Memory B cell (primary cell): Measurements from ENCODE around the gene PSMG1.

Experiments
- ATAC-seq: fragments of 150-1000 bp; cut with Tn5 transposase; 2 replicates; pipeline ENCODE4 v1.10.0; 2021; ENCODE audit warnings: low read depth, mild to moderate bottlenecking, moderate library complexity
- DNase-seq, 2 donors: peaks; one replicate each; pipeline ENCODE4 v3.0.0; 2022; ENCODE audit warnings: low spot score in 2 of 2
- H3K27ac Mint-ChIP-seq: one replicate; pipeline ENCODE4 v1.8.0; 2022; ENCODE audit warnings: mild to moderate bottlenecking, moderate library complexity, mixed read lengths
- H3K27me3 Mint-ChIP-seq: one replicate; pipeline ENCODE4 v1.8.0; 2022; ENCODE audit warnings: mixed read lengths
- H3K36me3 Mint-ChIP-seq: one replicate; pipeline ENCODE4 v1.8.0; 2022; ENCODE audit warnings: mild to moderate bottlenecking, mixed read lengths
- H3K4me1 Mint-ChIP-seq: one replicate; pipeline ENCODE4 v1.8.0; 2022; ENCODE audit warnings: mixed read lengths
- H3K4me3 Mint-ChIP-seq: one replicate; pipeline ENCODE4 v1.8.0; 2022; ENCODE audit warnings: mild to moderate bottlenecking, moderate library complexity, mixed read lengths
- H3K9me3 Mint-ChIP-seq: one replicate; pipeline ENCODE4 v1.8.0; 2022; ENCODE audit warnings: mixed read lengths

PSMG1 gene

GRCh38 chr21:39204134-39204533, 20.9 kb upstream of the PSMG1 start:
- peaks cover 24% of the 10 kb centered on the region for H3K36me3 Mint-ChIP-seq
- no peak for ATAC-seq
- no peak for DNase-seq
- H3K4me3 Mint-ChIP-seq, result no peak overlapping the region
- no peaks in the 10 kb centered on the region for H3K4me1 Mint-ChIP-seq
- no peak overlapping the region for H3K27ac Mint-ChIP-seq
- H3K27me3 Mint-ChIP-seq, result no peaks in the 10 kb centered on the region
- no peaks in the 10 kb centered on the region for H3K9me3 Mint-ChIP-seq

GRCh38 chr21:39198800-39199199, 15.5 kb upstream of the PSMG1 start:
- H3K4me1 Mint-ChIP-seq, result peaks cover 11% of the 10 kb centered on the region
- ATAC-seq, result no peak
- H3K9me3 Mint-ChIP-seq, result no peaks in the 10 kb centered on the region
- H3K4me3 Mint-ChIP-seq, result no peak overlapping the region
- no peak for DNase-seq
- H3K36me3 Mint-ChIP-seq, result peaks cover 40% of the 10 kb centered on the region
- no peaks in the 10 kb centered on the region for H3K27me3 Mint-ChIP-seq
- H3K27ac Mint-ChIP-seq, result no peak overlapping the region

GRCh38 chr21:39197448-39198233, 14.4 kb upstream of the PSMG1 start:
- DNase-seq (no peak), ATAC-seq (no peak)
- H3K27me3 Mint-ChIP-seq, result no peaks in the 10 kb centered on the region
- H3K27ac Mint-ChIP-seq, result peak overlapping the region; percentile 28
- peaks cover 11% of the 10 kb centered on the region for H3K4me1 Mint-ChIP-seq
- no peaks in the 10 kb centered on the region for H3K9me3 Mint-ChIP-seq
- no peak overlapping the region for H3K4me3 Mint-ChIP-seq
- peaks cover 37% of the 10 kb centered on the region for H3K36me3 Mint-ChIP-seq

- no peak for ATAC-seq
- H3K27ac Mint-ChIP-seq, result peak overlapping the region; percentile 28
- H3K36me3 Mint-ChIP-seq, result peaks cover 34% of the 10 kb centered on the region
- no peaks in the 10 kb centered on the region for H3K9me3 Mint-ChIP-seq
- H3K27me3 Mint-ChIP-seq, result no peaks in the 10 kb centered on the region
- no peak overlapping the region for H3K4me3 Mint-ChIP-seq
- peaks cover 11% of the 10 kb centered on the region for H3K4me1 Mint-ChIP-seq
- no peak for DNase-seq
Measured at GRCh38 chr21:39196838-39197237, 13.6 kb upstream of the PSMG1 start.

- DNase-seq (no peak), ATAC-seq (no peak)
- H3K9me3 Mint-ChIP-seq, result no peaks in the 10 kb centered on the region
- H3K36me3 Mint-ChIP-seq, result peaks cover 31% of the 10 kb centered on the region
- H3K4me1 Mint-ChIP-seq, result peaks cover 11% of the 10 kb centered on the region
- no peaks in the 10 kb centered on the region for H3K27me3 Mint-ChIP-seq
- no peak overlapping the region for H3K27ac Mint-ChIP-seq
- H3K4me3 Mint-ChIP-seq, result no peak overlapping the region
Measured at GRCh38 chr21:39196310-39196709, 13.1 kb upstream of the PSMG1 start.

- no peaks in the 10 kb centered on the region for H3K27me3 Mint-ChIP-seq
- DNase-seq (no peak), ATAC-seq (no peak)
- peaks cover 15% of the 10 kb centered on the region for H3K4me1 Mint-ChIP-seq
- no peaks in the 10 kb centered on the region for H3K9me3 Mint-ChIP-seq
- no peak overlapping the region for H3K4me3 Mint-ChIP-seq
- no peak overlapping the region for H3K27ac Mint-ChIP-seq
- peaks cover 20% of the 10 kb centered on the region for H3K36me3 Mint-ChIP-seq
Measured at GRCh38 chr21:39193380-39193779, 10.1 kb upstream of the PSMG1 start.

GRCh38 chr21:39189857-39190604, 6.8 kb upstream of the PSMG1 start:
- H3K4me1 Mint-ChIP-seq, result peaks cover 8% of the 10 kb centered on the region
- H3K4me3 Mint-ChIP-seq, result no peak overlapping the region
- ATAC-seq (no peak), DNase-seq (no peak)
- peaks cover 2% of the 10 kb centered on the region for H3K36me3 Mint-ChIP-seq
- no peaks in the 10 kb centered on the region for H3K27me3 Mint-ChIP-seq
- H3K27ac Mint-ChIP-seq, result no peak overlapping the region
- H3K9me3 Mint-ChIP-seq, result no peaks in the 10 kb centered on the region

GRCh38 chr21:39188521-39189139, 5.4 kb upstream of the PSMG1 start:
- Mint-ChIP-seq H3K9me3 (no peaks in the 10 kb centered on the region), H3K36me3 (no peaks in the 10 kb centered on the region), H3K27ac (peak overlapping the region; percentile 86), H3K27me3 (no peaks in the 10 kb centered on the region), H3K4me1 (peaks cover 17% of the 10 kb centered on the region), H3K4me3 (no peak overlapping the region)
- ATAC-seq, result no peak
- no peak for DNase-seq

- peak overlapping the region; percentile 59 for H3K27ac Mint-ChIP-seq
- H3K4me1 Mint-ChIP-seq, result peaks cover 23% of the 10 kb centered on the region
- H3K27me3 Mint-ChIP-seq, result no peaks in the 10 kb centered on the region
- no peak overlapping the region for H3K4me3 Mint-ChIP-seq
- ATAC-seq (no peak), DNase-seq (no peak)
- H3K9me3 Mint-ChIP-seq, result no peaks in the 10 kb centered on the region
- H3K36me3 Mint-ChIP-seq, result no peaks in the 10 kb centered on the region
Measured at GRCh38 chr21:39187141-39187540, 3.9 kb upstream of the PSMG1 start.

GRCh38 chr21:39186676-39187075, 3.4 kb upstream of the PSMG1 start:
- H3K4me1 Mint-ChIP-seq, result peaks cover 26% of the 10 kb centered on the region
- no peak overlapping the region for H3K4me3 Mint-ChIP-seq
- peak overlapping the region; percentile 59 for H3K27ac Mint-ChIP-seq

GRCh38 chr21:39185157-39185556, 1.9 kb upstream of the PSMG1 start:
- DNase-seq, result no peak
- no peak for ATAC-seq
- Mint-ChIP-seq H3K9me3 (no peaks in the 10 kb centered on the region), H3K27ac (no peak overlapping the region), H3K4me3 (no peak overlapping the region), H3K27me3 (no peaks in the 10 kb centered on the region), H3K4me1 (peaks cover 26% of the 10 kb centered on the region), H3K36me3 (no peaks in the 10 kb centered on the region)

More at GRCh38 chr21:39186676-39187075, 3.4 kb upstream of the PSMG1 start:
- Mint-ChIP-seq H3K36me3 (no peaks in the 10 kb centered on the region), H3K27me3 (no peaks in the 10 kb centered on the region), H3K9me3 (no peaks in the 10 kb centered on the region)
- DNase-seq (no peak), ATAC-seq (no peak)

- no peaks in the 10 kb centered on the region for H3K9me3 Mint-ChIP-seq
- peak overlapping the region; percentile 99 for H3K4me3 Mint-ChIP-seq
- ATAC-seq, result no peak
- no peak for DNase-seq
- peak overlapping the region; percentile 91 for H3K27ac Mint-ChIP-seq
- peaks cover 26% of the 10 kb centered on the region for H3K4me1 Mint-ChIP-seq
- H3K36me3 Mint-ChIP-seq, result no peaks in the 10 kb centered on the region
- H3K27me3 Mint-ChIP-seq, result no peaks in the 10 kb centered on the region
Measured at GRCh38 chr21:39184050-39184980, 1.1 kb upstream of the PSMG1 start.

- Mint-ChIP-seq H3K9me3 (no peaks in the 10 kb centered on the region), H3K36me3 (no peaks in the 10 kb centered on the region), H3K27me3 (no peaks in the 10 kb centered on the region), H3K4me3 (peak overlapping the region; percentile 99), H3K27ac (peak overlapping the region; percentile 91), H3K4me1 (peaks cover 21% of the 10 kb centered on the region)
- peak; percentile 41 for ATAC-seq
- DNase-seq, result peak in 1 of 2 donors; percentile 0
Measured at GRCh38 chr21:39182484-39183271, 573 bp downstream of the PSMG1 start.
